ENCODE measurements around the gene FMNL2. TPM values are rescaled to one million over a fixed set of nuclear protein-coding genes. Genes with fewer than 3 reads are reported as not detected.

The FMNL2 gene
- total RNA-seq, 1 experiment from 2014 or later, result 33.6 TPM

- Histone ChIP-seq H3K4me2 (ENCODE audit: insufficient read depth, insufficient read length, low read length) (no peak overlapping the region), H2AFZ (ENCODE audit: low read length) (no peak overlapping the region)
- no CpG with 5 or more reads among the region's 3 CpGs for WGBS (ENCODE audit: extremely low coverage, insufficient read length, low lambda C conversion rate)
Observed at GRCh38 chr2:152580714-152581113, 245.7 kb downstream of the FMNL2 start.

More at GRCh38 chr2:152580714-152581113, 245.7 kb downstream of the FMNL2 start:
- no peak overlapping the region for H3K23ac ChIP-seq (ENCODE audit: insufficient read length, low read depth, low read length)
- no peak overlapping the region for H2AK5ac ChIP-seq (ENCODE audit: insufficient read length, low read length)
- no peak overlapping the region for H2BK12ac ChIP-seq (ENCODE audit: insufficient read length, low read depth, low read length)
- H3K4ac ChIP-seq (ENCODE audit: low read depth, low read length), result no peak overlapping the region
- H4K8ac ChIP-seq (replicated peaks; ENCODE audit: insufficient read length, low read depth, low read length), result no peak overlapping the region
- H3K18ac ChIP-seq (ENCODE audit: insufficient read length, low read depth, low read length), result no peak overlapping the region
- Mint-ChIP-seq H3K27me3 (ENCODE audit: low read depth) (no peaks in the 10 kb centered on the region), H3K4me3 (no peak overlapping the region), H3K9me3 (no peaks in the 10 kb centered on the region), H3K27ac (peak overlapping the region in 2 of 3 experiments; percentile 5 to 64; a peak in 1 of 7 replicates), H3K4me1 (no peaks in the 10 kb centered on the region), H3K36me3 (ENCODE audit: insufficient read depth in 1 of 3, low read depth in 3 of 3) (peaks cover 6 to 12% (median 8%) of the 10 kb centered on the region in 3 experiments; a peak in 6 of 7 replicates)
- no peak overlapping the region for H2BK20ac ChIP-seq (ENCODE audit: low read depth, low read length, poor library complexity, severe bottlenecking)
- H2BK5ac ChIP-seq (ENCODE audit: insufficient read length, low read length), result no peak overlapping the region
- no peaks in the 10 kb centered on the region for H3K79me1 ChIP-seq (ENCODE audit: insufficient read depth, low read depth, low read length, poor library complexity, severe bottlenecking)
- no peak overlapping the region for H2BK120ac ChIP-seq (ENCODE audit: low read depth, low read length, poor library complexity, severe bottlenecking)
- no peaks in the 10 kb centered on the region for H4K20me1 ChIP-seq (ENCODE audit: control insufficient read depth, insufficient read depth, insufficient read length)
- DNase-seq, result no peak
- H2BK15ac ChIP-seq (ENCODE audit: low read depth, low read length), result no peak overlapping the region
- H4K91ac ChIP-seq (ENCODE audit: insufficient read length, low read depth, low read length), result no peak overlapping the region
- no peaks in the 10 kb centered on the region for H3K79me2 ChIP-seq (ENCODE audit: insufficient read depth, low read length)
- no peaks in the 10 kb centered on the region for H3K9me3 ChIP-seq (ENCODE audit: control insufficient read depth, low read depth, low read length)
- H3K27ac ChIP-seq (ENCODE audit: insufficient read length, low read depth, low read length), result no peak overlapping the region
- H3K23me2 ChIP-seq (ENCODE audit: insufficient read length, low read depth, low read length, poor library complexity, severe bottlenecking), result no peaks in the 10 kb centered on the region
- no peak overlapping the region for H3K56ac ChIP-seq (ENCODE audit: insufficient read length, low read depth, low read length)
- 0 out of 2 replicates have a peak, but pooled peaks cover 5% of the 10 kb centered on the region for H3K4me1 ChIP-seq (ENCODE audit: insufficient read depth, low read length)
- TF ChIP-seq CTCF (conservative IDR thresholded peaks at IDR 0.05), result no peak
- no peak overlapping the region for H3K14ac ChIP-seq (ENCODE audit: insufficient read depth, low read length)
- H4K5ac ChIP-seq (ENCODE audit: insufficient read length, low read depth, low read length), result no peak overlapping the region
- H3K27me3 ChIP-seq (ENCODE audit: insufficient read depth, low read length), result no peaks in the 10 kb centered on the region
- no peak overlapping the region for H3K9ac ChIP-seq (ENCODE audit: extremely low read depth, insufficient read length, low read length)
- no peak overlapping the region for H3T11ph ChIP-seq (ENCODE audit: low read length)

Data from H9 (cell line).